DMS153 treated with DMSO at 0.1 percent for 48 hours (cell line): Measurements from ENCODE around the gene CDC42BPG.

ENCODE experiments used
- DNase-seq: peaks from one replicate; lab custom pipeline; 2025; ENCODE audit not compliant: unreplicated experiment; lab: John Stamatoyannopoulos, UW

Gene CDC42BPG

GRCh38 chr11:64866173-64866491 lies 21.7 kb upstream of the CDC42BPG start:
- no peak for DNase-seq

DNA sequence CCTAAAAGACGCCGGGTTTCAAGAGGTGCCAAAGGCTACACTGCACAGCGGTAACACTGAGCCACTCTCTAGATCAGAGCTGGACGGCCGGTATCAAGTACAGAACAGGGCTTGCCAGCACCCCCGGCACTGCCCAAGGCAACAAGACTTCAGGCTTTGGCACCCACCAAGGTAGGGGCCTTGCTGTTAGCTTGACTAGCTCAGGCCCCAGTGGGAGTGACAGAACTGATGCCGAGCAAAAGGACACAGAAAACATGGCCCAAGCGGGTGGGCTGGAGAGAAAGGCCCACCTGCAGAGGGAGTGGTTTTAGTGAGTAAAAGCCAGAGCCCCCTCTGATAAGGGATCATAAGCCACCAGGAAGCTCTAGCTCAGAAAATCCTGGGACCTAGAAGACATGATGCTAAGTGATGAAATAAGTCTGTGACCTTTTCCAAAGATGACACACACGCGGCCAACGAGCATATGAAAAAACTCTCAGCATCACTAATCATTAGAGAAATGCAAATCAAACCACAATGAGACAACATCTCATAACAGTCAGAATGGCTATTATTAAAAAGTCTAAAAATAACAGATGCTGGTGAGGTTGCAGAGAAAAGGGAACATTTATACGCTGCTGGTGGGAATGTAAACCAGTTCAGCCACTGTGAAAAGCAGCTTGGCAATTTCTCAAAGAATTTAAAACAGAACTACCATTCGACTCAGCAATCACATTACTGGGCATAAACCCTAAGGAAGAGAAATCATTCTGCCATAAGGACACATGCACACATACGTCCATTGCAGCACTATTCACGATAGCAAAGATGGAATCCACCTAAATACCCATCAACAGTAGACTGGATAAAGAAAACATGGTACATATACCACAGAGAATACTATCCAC lies 21.1 kb upstream of the CDC42BPG start:
- DNase-seq: no peak

DNA sequence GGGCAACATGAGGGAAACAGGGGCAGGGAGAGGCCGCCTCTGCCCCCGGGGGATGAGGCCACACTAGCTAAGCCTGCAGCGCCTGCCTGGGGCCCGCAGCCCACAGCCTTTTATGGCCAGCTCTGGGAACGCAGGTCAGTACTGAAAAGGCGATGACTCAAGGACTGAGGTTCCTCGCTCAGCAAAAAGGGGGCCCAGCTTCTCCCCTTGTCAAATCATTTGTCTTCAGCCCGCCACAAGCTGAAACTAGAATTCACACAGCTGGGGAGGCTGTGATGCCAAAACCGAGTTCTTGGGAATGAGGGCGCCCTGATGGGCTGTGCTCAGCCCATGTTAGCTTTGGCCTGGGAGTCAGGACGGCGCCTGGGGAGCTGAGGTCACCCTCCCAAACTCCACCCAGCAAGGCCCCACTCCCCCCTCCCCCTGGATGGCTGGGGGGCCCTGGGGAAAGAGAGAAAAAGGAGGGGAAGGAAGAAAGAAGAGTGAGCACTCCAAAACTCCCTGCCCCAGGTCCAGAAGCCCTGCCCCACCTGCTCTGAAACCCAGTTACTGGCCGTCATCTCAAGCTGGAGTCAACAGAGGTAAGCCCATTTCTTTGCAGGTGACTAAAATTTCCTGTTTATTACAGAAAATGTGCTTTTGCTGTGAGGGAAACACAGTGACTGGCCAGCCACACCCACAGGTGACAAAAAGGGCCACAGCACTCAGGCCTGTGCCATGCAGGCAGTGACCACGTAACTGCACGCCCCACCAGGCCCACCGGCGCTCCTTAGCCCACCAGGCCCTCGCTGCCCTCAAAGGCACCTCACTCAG lies 20.2 kb upstream of the CDC42BPG start:
- DNase-seq: no peak

- no peak for DNase-seq
These were observed 19.7 kb upstream of the CDC42BPG start for GRCh38 chr11:64864135-64864472.

DNA sequence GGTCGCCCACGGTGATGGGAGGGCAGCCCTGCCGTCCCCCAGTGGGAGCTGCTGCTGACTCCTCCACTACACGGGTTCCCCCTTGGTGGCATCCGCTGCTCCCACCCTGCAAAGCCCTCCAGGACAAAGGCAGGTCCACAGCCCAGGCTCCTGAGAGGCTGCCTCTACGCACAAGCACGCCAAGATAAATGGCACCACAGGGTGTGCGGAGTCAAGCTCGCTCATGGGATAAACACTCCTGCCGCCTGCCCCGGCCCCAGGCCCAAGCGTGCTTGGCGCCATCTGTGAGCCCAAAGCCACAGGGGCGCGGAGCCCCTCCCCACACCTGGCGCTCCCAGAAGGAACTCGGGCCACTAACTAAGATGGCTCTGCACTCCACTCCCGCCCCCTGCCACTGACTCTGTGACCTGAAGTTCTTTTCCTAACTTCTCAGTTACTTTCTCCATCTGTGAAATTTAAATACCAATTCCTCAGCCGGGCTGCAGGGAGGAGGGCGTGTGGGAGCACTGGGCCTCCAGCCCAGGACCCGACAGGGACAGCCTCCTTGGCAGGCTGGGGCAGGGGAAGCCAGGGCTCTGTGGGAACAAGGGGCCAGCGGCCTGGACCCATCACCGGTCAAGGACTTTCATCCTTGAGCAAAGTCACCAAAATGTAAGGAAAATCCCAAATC lies 19.1 kb upstream of the CDC42BPG start:
- DNase-seq: no peak

- no peak for DNase-seq
These were observed 18.5 kb upstream of the CDC42BPG start for GRCh38 chr11:64862987-64863390.

- DNase-seq: no peak
These were observed 16.9 kb upstream of the CDC42BPG start for GRCh38 chr11:64861227-64861975.

DNA sequence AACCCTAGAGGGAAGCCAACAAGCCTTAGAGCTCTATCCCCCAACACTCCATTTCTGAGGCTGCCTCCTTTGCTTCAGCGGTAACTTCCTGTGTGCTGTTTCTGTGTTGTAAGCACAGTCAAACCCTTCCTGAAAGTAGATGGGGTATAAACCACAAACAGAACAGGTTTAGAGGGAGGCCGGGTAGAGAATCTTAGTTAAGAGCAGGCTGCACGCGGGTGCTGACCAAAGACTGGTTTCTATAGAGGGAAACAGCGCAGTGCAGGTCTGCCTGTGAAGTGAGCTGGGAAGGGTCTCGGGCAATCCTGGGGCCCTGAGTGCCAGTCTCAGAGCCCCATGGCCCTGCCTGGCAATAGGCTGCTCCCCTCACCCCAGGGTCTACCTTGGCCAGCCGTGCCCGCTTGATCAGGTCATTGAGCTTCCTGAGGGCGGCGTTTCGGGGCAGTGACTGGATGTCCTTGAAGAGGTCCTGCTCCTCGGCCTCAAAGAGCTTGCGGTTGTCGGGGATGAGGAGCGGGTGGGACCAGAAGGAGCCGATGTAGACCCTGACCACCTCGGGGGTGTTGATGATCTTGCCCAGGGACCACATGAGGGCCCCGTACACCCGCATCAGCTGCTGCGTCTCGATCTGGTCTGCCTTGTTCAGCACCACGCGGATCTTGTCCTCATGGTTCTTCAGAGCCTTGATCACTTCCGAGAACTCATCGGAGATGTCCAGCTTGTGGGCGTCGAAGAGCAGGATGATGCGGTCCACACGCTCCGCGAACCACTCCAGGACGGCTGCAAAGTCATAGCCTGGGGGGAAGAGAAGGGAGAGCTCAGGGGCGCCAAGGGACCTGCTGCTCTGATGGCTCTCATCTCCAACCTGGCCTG lies 15.3 kb upstream of the CDC42BPG start:
- DNase-seq: no peak

GRCh38 chr11:64858467-64859263 lies 14.2 kb upstream of the CDC42BPG start:
- DNase-seq: no peak

- DNase-seq: no peak
These were observed 13.0 kb upstream of the CDC42BPG start for GRCh38 chr11:64857485-64857884.

- DNase-seq: no peak
These were observed 12.2 kb upstream of the CDC42BPG start for GRCh38 chr11:64856382-64857227.

- no peak for DNase-seq
These were observed 11.3 kb upstream of the CDC42BPG start for GRCh38 chr11:64855596-64856304.

DNA sequence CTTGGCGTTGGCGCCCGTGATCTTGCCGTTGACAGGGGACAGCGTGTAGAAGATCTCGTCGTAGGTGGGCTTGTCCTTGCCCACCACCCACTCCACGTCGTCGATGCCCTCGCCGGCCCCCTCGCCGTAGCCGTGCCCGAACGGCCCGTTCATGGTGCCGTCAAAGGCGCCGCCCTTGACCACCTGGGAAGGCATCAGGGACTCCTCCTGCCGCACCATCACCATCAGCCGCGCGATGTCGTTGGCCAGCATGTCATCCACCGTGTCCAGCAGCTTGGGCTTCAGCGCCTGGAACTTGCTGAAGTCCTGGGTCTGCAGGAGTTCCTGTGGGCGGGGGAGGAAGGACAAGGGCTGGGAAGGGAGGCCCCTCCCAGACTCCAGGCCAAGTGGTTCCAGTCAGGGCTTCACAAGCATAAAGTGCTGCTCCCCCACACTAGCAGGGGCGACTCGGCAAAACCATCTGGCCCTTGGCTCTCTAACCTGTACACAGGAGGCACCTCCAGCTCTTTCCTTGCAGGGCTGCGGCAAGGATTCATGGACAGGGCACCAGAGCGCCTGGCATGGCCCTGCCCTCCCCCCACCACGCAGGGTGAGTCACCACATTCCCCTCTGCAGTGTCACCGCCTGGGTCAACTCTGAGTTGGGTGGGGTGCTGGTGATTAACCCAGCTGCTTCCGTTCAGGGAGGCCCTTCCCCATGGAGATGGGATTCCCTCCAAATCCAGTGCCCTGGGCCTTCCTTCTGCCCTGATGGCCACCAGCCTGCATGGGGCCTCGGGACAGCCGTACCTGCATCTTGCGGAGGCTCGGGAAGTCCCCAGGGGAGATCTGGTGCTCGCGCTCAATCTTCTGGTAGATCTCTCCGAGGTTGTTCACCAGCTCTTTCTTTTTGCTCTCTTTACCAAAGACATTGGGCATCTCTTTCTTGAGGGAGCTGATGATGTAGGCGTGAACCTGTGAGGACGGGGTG lies 10.4 kb upstream of the CDC42BPG start:
- DNase-seq: no peak

GRCh38 chr11:64854157-64854533 lies 9.7 kb upstream of the CDC42BPG start:
- no peak for DNase-seq

DNA sequence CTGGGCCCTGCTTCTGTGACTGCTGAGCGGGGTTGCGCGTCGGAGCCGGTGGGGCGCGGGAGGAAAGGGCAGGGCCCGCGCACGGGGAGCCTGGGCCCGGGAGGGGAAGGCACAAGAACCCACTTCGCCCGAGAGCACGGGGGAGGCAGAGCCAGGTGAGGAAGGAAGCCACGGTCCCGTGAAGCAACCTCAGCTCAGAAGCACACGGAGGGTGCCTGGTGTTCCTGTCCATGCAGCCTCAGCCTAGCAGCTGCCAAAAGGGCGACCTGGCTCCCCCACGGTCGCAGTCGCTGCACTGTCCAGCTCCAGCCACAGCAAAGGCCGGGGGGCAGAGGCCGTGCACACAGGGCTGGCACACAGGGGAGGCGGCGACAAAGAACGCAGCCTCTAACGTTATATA lies 9.3 kb upstream of the CDC42BPG start:
- DNase-seq: no peak

DNA sequence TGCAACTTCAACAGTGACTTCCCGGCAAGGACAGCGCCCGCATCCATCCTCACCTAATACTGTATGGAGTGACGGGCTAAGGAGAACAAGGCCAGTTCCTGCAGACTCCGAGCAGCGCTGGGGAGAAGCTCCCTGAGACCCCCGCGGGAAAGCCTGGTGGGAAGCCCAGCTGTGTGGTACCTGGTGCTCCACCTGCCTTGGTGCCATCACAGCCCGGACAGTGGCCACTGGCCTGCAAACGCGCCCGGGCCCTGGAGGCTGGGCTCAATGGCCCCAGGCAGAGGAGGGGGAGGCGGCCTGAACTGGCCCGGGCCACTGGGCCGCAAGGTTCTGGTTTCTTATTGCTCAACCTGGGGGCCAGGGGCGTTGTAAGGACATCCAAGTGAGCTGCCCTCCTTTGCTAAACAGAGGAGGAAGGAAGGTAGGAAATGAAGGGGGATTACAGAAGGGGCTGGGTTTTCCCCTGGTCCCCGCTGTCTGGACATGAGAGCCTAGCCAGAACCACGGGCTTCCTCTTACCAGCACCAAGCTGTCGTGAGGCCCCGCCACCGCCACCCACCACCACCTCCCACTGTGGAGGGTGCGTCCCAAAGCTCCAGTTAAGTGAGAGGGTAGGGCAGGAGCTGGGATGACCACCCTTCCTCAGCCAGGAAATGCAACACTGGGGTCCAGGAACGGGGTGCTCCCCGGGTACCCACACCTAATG lies 8.5 kb upstream of the CDC42BPG start:
- DNase-seq: no peak
